ENCODE measurements around the gene PHTF2. TPM values are rescaled to one million over a fixed set of nuclear protein-coding genes. Genes with fewer than 3 reads are reported as not detected.

The PHTF2 gene
- total RNA-seq, 1 experiment from 2014 or later = 52.0 TPM

GRCh38 chr7:77975672-77976480, 177.3 kb downstream of the PHTF2 start:
- no peak for TF ChIP-seq EZH2 (IDR thresholded peaks at IDR 0.05; ENCODE audit: low read depth)
- TF ChIP-seq, protein P1, sequence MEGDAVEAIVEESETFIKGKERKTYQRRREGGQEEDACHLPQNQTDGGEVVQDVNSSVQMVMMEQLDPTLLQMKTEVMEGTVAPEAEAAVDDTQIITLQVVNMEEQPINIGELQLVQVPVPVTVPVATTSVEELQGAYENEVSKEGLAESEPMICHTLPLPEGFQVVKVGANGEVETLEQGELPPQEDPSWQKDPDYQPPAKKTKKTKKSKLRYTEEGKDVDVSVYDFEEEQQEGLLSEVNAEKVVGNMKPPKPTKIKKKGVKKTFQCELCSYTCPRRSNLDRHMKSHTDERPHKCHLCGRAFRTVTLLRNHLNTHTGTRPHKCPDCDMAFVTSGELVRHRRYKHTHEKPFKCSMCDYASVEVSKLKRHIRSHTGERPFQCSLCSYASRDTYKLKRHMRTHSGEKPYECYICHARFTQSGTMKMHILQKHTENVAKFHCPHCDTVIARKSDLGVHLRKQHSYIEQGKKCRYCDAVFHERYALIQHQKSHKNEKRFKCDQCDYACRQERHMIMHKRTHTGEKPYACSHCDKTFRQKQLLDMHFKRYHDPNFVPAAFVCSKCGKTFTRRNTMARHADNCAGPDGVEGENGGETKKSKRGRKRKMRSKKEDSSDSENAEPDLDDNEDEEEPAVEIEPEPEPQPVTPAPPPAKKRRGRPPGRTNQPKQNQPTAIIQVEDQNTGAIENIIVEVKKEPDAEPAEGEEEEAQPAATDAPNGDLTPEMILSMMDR (conservative IDR thresholded peaks at IDR 0.05) = no peak
- H3K9me3 ChIP-seq (ENCODE audit: insufficient read depth, low read depth) = no peaks in the 10 kb centered on the region
- BruUV-seq (replicated peaks) = no TSS peak
- H2AFZ ChIP-seq = no peak overlapping the region
- intact Hi-C loops (cut with micrococcal nuclease; ENCODE audit: unreplicated experiment) = no loop called here
- DNase-seq = no peak
- no peaks in the 10 kb centered on the region for H3K9me2 ChIP-seq (ENCODE audit: insufficient read depth)
- CTCF ChIA-PET = no interaction called here
- H3K79me2 ChIP-seq (ENCODE audit: low read depth) = no peaks in the 10 kb centered on the region
- no peaks in the 10 kb centered on the region for H3K36me3 ChIP-seq (ENCODE audit: low read depth)
- no peak overlapping the region for H3K27ac ChIP-seq
- no peak overlapping the region for H3K4me2 ChIP-seq
- H3K4me1 ChIP-seq (replicated peaks; ENCODE audit: insufficient read depth) = no peaks in the 10 kb centered on the region
- POLR2A ChIA-PET (ENCODE audit: unreplicated experiment) = no interaction called here
- H3K4me3 ChIP-seq = no peak overlapping the region
- H3F3A ChIP-seq (ENCODE audit: insufficient read depth, low read depth) = no peaks in the 10 kb centered on the region
- H3K27me3 ChIP-seq (ENCODE audit: insufficient read depth, low read depth) = no peaks in the 10 kb centered on the region
- no peaks in the 10 kb centered on the region for H4K20me1 ChIP-seq (ENCODE audit: insufficient read depth)

- TF ChIP-seq, protein P1 (conservative IDR thresholded peaks at IDR 0.05) = no peak
- TF ChIP-seq EZH2 (IDR thresholded peaks at IDR 0.05; ENCODE audit: low read depth) = no peak
- Histone ChIP-seq H3K27ac (no peak overlapping the region), H3K79me2 (ENCODE audit: low read depth) (no peaks in the 10 kb centered on the region), H3K4me1 (replicated peaks; ENCODE audit: insufficient read depth) (peaks cover 10% of the 10 kb centered on the region), H3K36me3 (ENCODE audit: low read depth) (no peaks in the 10 kb centered on the region), H3K4me2 (no peak overlapping the region), H2AFZ (no peak overlapping the region), H3K9me3 (ENCODE audit: insufficient read depth, low read depth) (no peaks in the 10 kb centered on the region), H3K9me2 (ENCODE audit: insufficient read depth) (no peaks in the 10 kb centered on the region), H3K4me3 (no peak overlapping the region), H3K27me3 (ENCODE audit: insufficient read depth, low read depth) (no peaks in the 10 kb centered on the region), H3F3A (ENCODE audit: insufficient read depth, low read depth) (peaks cover 5% of the 10 kb centered on the region; the same call in 1 of the 2 replicates), H4K20me1 (ENCODE audit: insufficient read depth) (no peaks in the 10 kb centered on the region)
- POLR2A ChIA-PET (ENCODE audit: unreplicated experiment) = no interaction called here
- intact Hi-C loops (cut with micrococcal nuclease; ENCODE audit: unreplicated experiment) = no loop called here
- DNase-seq = no peak
- BruUV-seq (replicated peaks) = no TSS peak
- CTCF ChIA-PET = no interaction called here
Observed at GRCh38 chr7:77979219-77979618, 180.6 kb downstream of the PHTF2 start.

GRCh38 chr7:77980087-77980713, 181.6 kb downstream of the PHTF2 start:
- H3K9me3 ChIP-seq (ENCODE audit: insufficient read depth, low read depth) = no peaks in the 10 kb centered on the region
- no TSS peak for BruUV-seq (replicated peaks)
- intact Hi-C loops (cut with micrococcal nuclease; ENCODE audit: unreplicated experiment) = no loop called here
- no peaks in the 10 kb centered on the region for H3K27me3 ChIP-seq (ENCODE audit: insufficient read depth, low read depth)
- peaks cover 5% of the 10 kb centered on the region; the same call in 1 of the 2 replicates for H3F3A ChIP-seq (ENCODE audit: insufficient read depth, low read depth)
- no peaks in the 10 kb centered on the region for H4K20me1 ChIP-seq (ENCODE audit: insufficient read depth)
- H3K79me2 ChIP-seq (ENCODE audit: low read depth) = no peaks in the 10 kb centered on the region
- H3K4me1 ChIP-seq (replicated peaks; ENCODE audit: insufficient read depth) = peaks cover 10% of the 10 kb centered on the region
- no peaks in the 10 kb centered on the region for H3K9me2 ChIP-seq (ENCODE audit: insufficient read depth)
- TF ChIP-seq EZH2 (IDR thresholded peaks at IDR 0.05; ENCODE audit: low read depth) = no peak
- TF ChIP-seq, protein P1 (conservative IDR thresholded peaks at IDR 0.05) = no peak
- CTCF ChIA-PET = no interaction called here
- H3K27ac ChIP-seq = no peak overlapping the region
- DNase-seq = no peak
- H3K4me3 ChIP-seq = no peak overlapping the region
- no peak overlapping the region for H2AFZ ChIP-seq
- H3K36me3 ChIP-seq (ENCODE audit: low read depth) = no peaks in the 10 kb centered on the region
- H3K4me2 ChIP-seq = no peak overlapping the region
- POLR2A ChIA-PET (ENCODE audit: unreplicated experiment) = no interaction called here

All from PC-9 (cell line).